Lower lobe of right lung (tissue), 2 donors: ENCODE measurements around the gene CDC42. TPM values are rescaled to one million over a fixed set of nuclear protein-coding genes. Genes with fewer than 3 reads are reported as not detected.
A peak's percentile ranks its signal among the peaks of the same experiment; 100 is the strongest.
"Not testable (repeated sequence)": the region's sequence is repeated elsewhere in the genome, so short reads cannot be mapped to it uniquely, and the experiment has no call there.

Source experiments
- ATAC-seq, 2 donors: fragments of 200-7000 bp; cut with Tn5 transposase; one replicate each; pipeline ENCODE4 v1.9.1; 2020 to 2022; ENCODE audit warnings: mild to moderate bottlenecking in 2 of 2, moderate library complexity in 2 of 2
- DNase-seq: peaks from one replicate; pipeline ENCODE4 v3.0.0-alpha.2; 2020
- H3K27ac ChIP-seq: fragments of 200-600 bp; one replicate; pipeline ENCODE4 v1.8.0; 2022
- H3K27me3 ChIP-seq: fragments of 200-600 bp; one replicate; pipeline ENCODE4 v1.8.0; 2022; ENCODE audit warnings: low read depth
- H3K36me3 ChIP-seq: fragments of 200-600 bp; one replicate; pipeline ENCODE4 v1.8.0; 2022; ENCODE audit warnings: mild to moderate bottlenecking
- H3K4me1 ChIP-seq: fragments of 200-600 bp; one replicate; pipeline ENCODE4 v1.8.0; 2022
- H3K4me3 ChIP-seq: fragments of 200-600 bp; one replicate; pipeline ENCODE4 v1.8.0; 2022; ENCODE audit warnings: mild to moderate bottlenecking
- H3K9me3 ChIP-seq: fragments of 200-600 bp; one replicate; pipeline ENCODE4 v1.8.0; 2022
- intact Hi-C: fragments of 100-400 bp; cut with DNase I; formaldehyde crosslinking; loops from one replicate; pipeline ENCODE4 v1.11.0; 2022
- total RNA-seq: library from RNA; stranded (reverse); fragmentation: NEBNext Ultra II Directional; extraction: Animal tissue kit (Norgen Biotek cat#: 25700); gene quantifications from one replicate; pipeline ENCODE4 v1.2.1, GENCODE V29; 2021
- TF ChIP-seq, protein P1 (sequence below): fragments of 200-600 bp; IDR thresholded peaks from one replicate; pipeline ENCODE4 v1.8.0; 2022; ENCODE audit warnings: antibody characterized with exemption, mild to moderate bottlenecking
- donor health status: DM: no; HTN: yes; CAD: no; lungs with severe emphysema.

CDC42 gene
- total RNA-seq, 1 donor from 2014 or later: 255 TPM

DNA sequence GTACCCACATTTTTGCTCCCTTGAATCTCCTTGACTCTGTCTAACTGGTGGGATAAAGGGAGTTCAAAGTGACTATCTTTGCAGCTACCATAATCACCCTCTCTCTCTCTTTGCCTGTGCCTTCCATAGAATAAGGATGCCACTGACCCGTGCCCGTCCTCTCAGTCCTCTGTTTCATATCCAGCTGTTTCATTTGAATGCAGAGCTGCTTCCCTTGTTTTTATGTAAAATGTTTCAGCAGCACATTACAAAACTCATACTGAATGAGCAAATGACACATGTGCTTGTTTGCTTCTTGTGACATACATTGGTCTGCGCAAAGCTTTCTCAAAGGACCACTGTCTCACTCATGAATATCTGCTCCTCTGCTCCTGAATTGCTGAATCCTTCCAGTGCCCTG is 38.4 kb downstream of the CDC42 start:
- no peak for ATAC-seq
- no peaks in the 10 kb centered on the region for H3K27me3 ChIP-seq
- TF ChIP-seq, protein P1, sequence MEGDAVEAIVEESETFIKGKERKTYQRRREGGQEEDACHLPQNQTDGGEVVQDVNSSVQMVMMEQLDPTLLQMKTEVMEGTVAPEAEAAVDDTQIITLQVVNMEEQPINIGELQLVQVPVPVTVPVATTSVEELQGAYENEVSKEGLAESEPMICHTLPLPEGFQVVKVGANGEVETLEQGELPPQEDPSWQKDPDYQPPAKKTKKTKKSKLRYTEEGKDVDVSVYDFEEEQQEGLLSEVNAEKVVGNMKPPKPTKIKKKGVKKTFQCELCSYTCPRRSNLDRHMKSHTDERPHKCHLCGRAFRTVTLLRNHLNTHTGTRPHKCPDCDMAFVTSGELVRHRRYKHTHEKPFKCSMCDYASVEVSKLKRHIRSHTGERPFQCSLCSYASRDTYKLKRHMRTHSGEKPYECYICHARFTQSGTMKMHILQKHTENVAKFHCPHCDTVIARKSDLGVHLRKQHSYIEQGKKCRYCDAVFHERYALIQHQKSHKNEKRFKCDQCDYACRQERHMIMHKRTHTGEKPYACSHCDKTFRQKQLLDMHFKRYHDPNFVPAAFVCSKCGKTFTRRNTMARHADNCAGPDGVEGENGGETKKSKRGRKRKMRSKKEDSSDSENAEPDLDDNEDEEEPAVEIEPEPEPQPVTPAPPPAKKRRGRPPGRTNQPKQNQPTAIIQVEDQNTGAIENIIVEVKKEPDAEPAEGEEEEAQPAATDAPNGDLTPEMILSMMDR: no peak
- H3K4me1 ChIP-seq: peaks cover 53% of the 10 kb centered on the region
- H3K27ac ChIP-seq: no peak overlapping the region
- H3K9me3 ChIP-seq: no peaks in the 10 kb centered on the region
- intact Hi-C loops: no loop called here
- DNase-seq: no peak
- H3K36me3 ChIP-seq: peaks cover 62% of the 10 kb centered on the region
- H3K4me3 ChIP-seq: no peak overlapping the region

DNA sequence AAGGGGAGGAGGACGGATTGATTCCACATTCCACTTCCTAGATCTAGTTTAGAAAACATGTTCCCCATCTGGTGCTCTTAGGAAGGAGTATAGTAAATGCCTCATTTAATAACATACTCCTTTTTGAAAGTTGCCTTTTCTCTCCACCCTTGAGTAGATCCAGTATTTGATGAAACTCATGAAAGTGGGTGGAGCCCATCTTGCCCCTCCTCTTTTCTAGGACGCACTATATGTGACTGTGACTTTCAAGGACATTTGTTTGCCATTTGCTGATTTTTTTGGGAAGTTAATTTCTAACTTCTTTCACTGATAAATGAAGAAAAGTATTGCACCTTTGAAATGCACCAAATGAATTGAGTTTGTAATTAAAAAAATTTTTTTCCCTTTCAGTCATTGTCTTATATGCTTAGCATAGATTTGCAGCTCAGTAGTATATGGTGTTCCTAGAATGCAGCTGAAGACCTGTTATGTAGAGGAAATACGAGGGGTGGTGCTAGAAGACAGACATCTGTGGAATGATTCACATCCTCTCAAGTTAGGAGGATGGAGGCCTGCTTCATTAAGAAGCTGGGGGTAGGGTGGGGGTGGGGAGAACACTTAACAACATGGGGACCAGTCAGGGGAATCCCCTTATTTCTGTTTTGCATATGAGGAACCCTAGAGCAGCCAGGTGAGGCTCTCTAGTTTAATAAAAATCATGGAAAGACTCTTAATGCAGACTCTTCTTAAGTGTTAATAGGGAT is 39.7 kb downstream of the CDC42 start:
- intact Hi-C loops, H3K27ac ChIP-seq, H3K4me3 ChIP-seq, H3K27me3 ChIP-seq, DNase-seq, H3K9me3 ChIP-seq: not testable (repeated sequence)
- peaks cover 62% of the 10 kb centered on the region for H3K36me3 ChIP-seq
- ATAC-seq: peak in 1 of 2 donors; percentile 25
- H3K4me1 ChIP-seq: peaks cover 46% of the 10 kb centered on the region

DNA sequence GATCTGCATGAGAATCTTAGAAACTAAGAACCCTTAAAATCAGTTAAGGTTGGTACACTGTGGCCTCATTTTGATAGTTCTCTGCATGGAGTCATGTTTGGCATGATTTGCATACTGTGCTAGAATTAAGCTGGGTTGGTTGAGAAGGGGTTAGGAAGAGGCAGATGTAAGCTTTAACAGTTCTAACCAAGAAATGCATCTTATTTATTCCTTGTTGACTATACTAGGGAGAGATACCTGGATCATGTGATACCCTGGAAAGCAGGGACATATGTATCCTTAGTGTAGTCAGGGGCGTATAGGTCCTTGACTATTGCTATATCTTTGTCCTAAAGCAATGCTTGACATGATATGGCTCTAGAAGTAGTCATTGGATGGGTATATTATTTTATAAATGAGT is 41.0 kb downstream of the CDC42 start:
- Histone ChIP-seq H3K4me1 (peaks cover 33% of the 10 kb centered on the region), H3K4me3 (no peak overlapping the region), H3K36me3 (peaks cover 65% of the 10 kb centered on the region), H3K27ac (no peak overlapping the region), H3K27me3 (no peaks in the 10 kb centered on the region), H3K9me3 (no peaks in the 10 kb centered on the region)
- ATAC-seq (no peak), DNase-seq (no peak)
- intact Hi-C loops: no loop called here
- TF ChIP-seq, protein P1: no peak

DNA sequence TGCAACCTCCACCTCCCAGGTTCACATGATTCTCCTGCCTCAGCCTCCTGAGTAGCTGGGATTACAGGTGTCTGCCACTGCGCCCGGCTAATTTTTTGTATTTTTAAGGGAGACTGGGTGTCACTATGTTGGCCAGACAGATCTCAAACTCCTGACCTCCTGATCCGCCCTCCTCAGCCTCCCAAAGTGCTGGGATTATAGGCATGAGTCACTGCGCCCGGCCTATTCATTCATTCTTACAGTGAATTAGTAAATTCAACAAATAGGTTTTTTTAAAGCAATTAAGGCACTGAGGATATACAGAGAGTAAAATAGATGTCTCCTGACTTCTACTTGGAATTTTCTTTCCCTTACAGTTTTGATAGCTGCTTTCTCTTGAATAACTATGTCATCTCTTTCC is 43.5 kb downstream of the CDC42 start:
- intact Hi-C loops: no loop called here
- Histone ChIP-seq H3K27me3 (no peaks in the 10 kb centered on the region), H3K4me1 (peaks cover 8% of the 10 kb centered on the region), H3K9me3 (no peaks in the 10 kb centered on the region), H3K36me3 (peaks cover 72% of the 10 kb centered on the region), H3K4me3 (no peak overlapping the region), H3K27ac (no peak overlapping the region)
- TF ChIP-seq, protein P1: no peak
- ATAC-seq: no peak
- no peak for DNase-seq

DNA sequence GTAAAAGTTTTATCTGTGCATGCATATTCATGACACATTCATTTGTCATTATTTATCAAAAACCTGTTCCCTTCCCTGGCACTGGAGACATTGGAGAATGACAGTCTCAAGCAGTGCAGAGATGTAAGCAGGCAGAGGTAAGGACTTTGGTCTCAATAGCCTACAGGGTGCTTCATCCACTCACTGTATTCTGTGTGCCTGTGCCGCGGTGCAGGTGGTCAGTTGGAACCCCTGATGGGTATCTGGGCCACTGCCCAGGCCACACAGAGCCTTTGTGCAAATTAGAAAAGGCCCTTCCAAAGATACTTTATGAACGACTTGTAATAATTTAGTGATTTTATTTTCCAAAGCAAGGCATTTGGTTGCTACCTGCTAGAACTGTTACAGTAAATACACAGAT is 44.0 kb downstream of the CDC42 start:
- H3K27ac ChIP-seq: no peak overlapping the region
- intact Hi-C loops: no loop called here
- H3K36me3 ChIP-seq: peaks cover 68% of the 10 kb centered on the region
- H3K4me3 ChIP-seq: no peak overlapping the region
- DNase-seq: no peak
- no peaks in the 10 kb centered on the region for H3K9me3 ChIP-seq
- H3K4me1 ChIP-seq: peaks cover 6% of the 10 kb centered on the region
- no peaks in the 10 kb centered on the region for H3K27me3 ChIP-seq
- TF ChIP-seq, protein P1: no peak
- no peak for ATAC-seq

DNA sequence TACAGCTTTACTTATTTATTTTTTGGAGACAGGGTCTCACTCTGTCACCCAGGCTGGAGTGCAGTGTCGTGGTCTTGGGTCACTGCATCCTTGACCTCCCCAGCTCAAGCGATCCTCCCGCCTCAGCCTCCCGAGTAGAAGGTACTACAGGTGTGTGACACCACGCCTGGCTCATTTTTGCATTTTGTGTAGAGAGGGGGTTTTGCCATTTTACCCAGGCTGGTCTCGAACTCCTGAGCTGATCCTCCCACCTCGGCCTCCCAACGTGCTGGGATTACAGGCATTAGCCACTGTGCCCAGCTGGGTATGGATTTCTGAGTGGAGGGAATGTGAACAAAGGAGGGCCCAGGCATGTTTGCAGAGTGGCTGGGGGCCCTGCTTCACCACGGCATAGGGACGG is 46.2 kb downstream of the CDC42 start:
- ATAC-seq: no peak
- no peak for DNase-seq
- Histone ChIP-seq H3K4me1 (no peaks in the 10 kb centered on the region), H3K9me3 (no peaks in the 10 kb centered on the region), H3K4me3 (no peak overlapping the region), H3K27me3 (no peaks in the 10 kb centered on the region), H3K27ac (no peak overlapping the region), H3K36me3 (peaks cover 56% of the 10 kb centered on the region)
- TF ChIP-seq, protein P1: no peak
- intact Hi-C loops: no loop called here
